CD4-positive, alpha-beta T cell treated with Interleukin-15 for 4 hours (primary cell): ENCODE results near the gene LINC01488.

Experiments
- DNase-seq: peaks from one replicate; pipeline ENCODE4 v3.0.0-alpha.2; 2020; ENCODE audit warnings: low spot score

Gene LINC01488

GRCh38 chr11:69445131-69445470, 36.4 kb upstream of the LINC01488 start:
- DNase-seq: no peak

- no peak for DNase-seq
Observed at GRCh38 chr11:69446108-69446507, 35.4 kb upstream of the LINC01488 start.

GRCh38 chr11:69447786-69448185, 33.7 kb upstream of the LINC01488 start:
- DNase-seq: no peak

GRCh38 chr11:69448471-69449284, 32.8 kb upstream of the LINC01488 start:
- DNase-seq: no peak

GRCh38 chr11:69449320-69450063, 32.0 kb upstream of the LINC01488 start:
- no peak for DNase-seq

- DNase-seq: no peak
Observed at GRCh38 chr11:69450064-69450856, 31.2 kb upstream of the LINC01488 start.

GRCh38 chr11:69450857-69451220, 30.6 kb upstream of the LINC01488 start:
- no peak for DNase-seq

- DNase-seq: no peak
Observed at GRCh38 chr11:69451289-69451688, 30.2 kb upstream of the LINC01488 start.

- DNase-seq: no peak
Observed at GRCh38 chr11:69452206-69452987, 29.1 kb upstream of the LINC01488 start.

- DNase-seq: no peak
Observed at GRCh38 chr11:69453151-69453550, 28.3 kb upstream of the LINC01488 start.

- no peak for DNase-seq
Observed at GRCh38 chr11:69454018-69454417, 27.4 kb upstream of the LINC01488 start.

GRCh38 chr11:69455969-69456368, 25.5 kb upstream of the LINC01488 start:
- no peak for DNase-seq

- DNase-seq: no peak
Observed at GRCh38 chr11:69456712-69457111, 24.8 kb upstream of the LINC01488 start.

- DNase-seq: no peak
Observed at GRCh38 chr11:69459848-69460539, 21.5 kb upstream of the LINC01488 start.

- no peak for DNase-seq
Observed at GRCh38 chr11:69460540-69461257, 20.8 kb upstream of the LINC01488 start.

- no peak for DNase-seq
Observed at GRCh38 chr11:69461272-69461962, 20.0 kb upstream of the LINC01488 start.

GRCh38 chr11:69462106-69462951, 19.1 kb upstream of the LINC01488 start:
- no peak for DNase-seq

GRCh38 chr11:69463181-69463994, 18.1 kb upstream of the LINC01488 start:
- DNase-seq: no peak
